HEK293 (cell line): ENCODE results near the gene SRRM4.

Source experiments
- CTCF ChIA-PET: fragments of 350-600 bp; formaldehyde crosslinking; extraction: SDS; loops from one replicate; lab custom pipeline; 2021; ENCODE audit warnings: antibody characterized with exemption; lab: Yijun Ruan, JAX
- POLR2A ChIA-PET: fragments of 300-600 bp; formaldehyde crosslinking; extraction: SDS; loops from one replicate; lab custom pipeline; 2020; ENCODE audit warnings: antibody characterized with exemption, inconsistent platforms; lab: Yijun Ruan, JAX
- H3K27ac ChIP-seq: fragments of 200-500 bp; sonication (Bioruptor generic); 2 replicates; pipeline ENCODE4 v1.5.1; 2014; ENCODE audit warnings: low read depth, low read length, control low read depth, inconsistent platforms; ENCODE audit errors: extremely low read depth
- H3K36me3 ChIP-seq, 2 experiments: fragments of 200-500 bp in 1 of 2; sonication (Bioruptor generic) in 1 of 2; 1 replicate in 1 of 2; 2 replicates in 1 of 2; pipeline ENCODE4 v1.5.1; 2014 to 2017; ENCODE audit warnings: inconsistent platforms in 2 of 2, low read length in 2 of 2; ENCODE audit not compliant: control insufficient read depth in 2 of 2, insufficient read depth in 1 of 2
- H3K4me1 ChIP-seq: fragments of 200-500 bp; sonication (Bioruptor generic); 2 replicates; pipeline ENCODE4 v1.5.1; 2014; ENCODE audit warnings: mild to moderate bottlenecking, low read length, inconsistent platforms; ENCODE audit not compliant: control insufficient read depth, insufficient read depth
- H3K4me3 ChIP-seq: 2 replicates; pipeline ENCODE4 v1.5.1; 2011; ENCODE audit warnings: low read depth, mild to moderate bottlenecking, control low read depth, low read length, moderate library complexity
- H3K9me3 ChIP-seq: fragments of 200-500 bp; sonication (Bioruptor generic); 2 replicates; pipeline ENCODE4 v1.5.1; 2014; ENCODE audit warnings: low read depth, low read length, inconsistent platforms; ENCODE audit not compliant: control insufficient read depth, insufficient read depth
- HIC1 ChIP-seq: fragments of 450-650 bp; formaldehyde crosslinking; IDR thresholded peaks from 2 replicates; pipeline ENCODE4 v1.5.1; 2016; ENCODE audit warnings: missing biosample characterization, missing genetic modification characterization
- KLF9 ChIP-seq: fragments of 450-650 bp; formaldehyde crosslinking; IDR thresholded peaks from 2 replicates; pipeline ENCODE4 v1.5.1; 2016; ENCODE audit warnings: missing biosample characterization, missing genetic modification characterization, low read depth
- MYNN ChIP-seq: fragments of 450-650 bp; formaldehyde crosslinking; IDR thresholded peaks from 2 replicates; pipeline ENCODE4 v1.5.1; 2016; ENCODE audit warnings: missing biosample characterization, missing genetic modification characterization, borderline replicate concordance
- OVOL3 ChIP-seq: fragments of 450-650 bp; formaldehyde crosslinking; IDR thresholded peaks from 2 replicates; pipeline ENCODE4 v1.5.1; 2016; ENCODE audit warnings: missing biosample characterization, missing genetic modification characterization
- PRDM6 ChIP-seq: fragments of 450-650 bp; formaldehyde crosslinking; IDR thresholded peaks from 2 replicates; pipeline ENCODE4 v1.5.1; 2017; ENCODE audit warnings: missing biosample characterization, missing genetic modification characterization
- ZNF114 ChIP-seq: fragments of 450-650 bp; formaldehyde crosslinking; IDR thresholded peaks from 2 replicates; pipeline ENCODE4 v1.5.0; 2017; ENCODE audit warnings: missing biosample characterization, missing genetic modification characterization
- ZNF121 ChIP-seq: fragments of 450-650 bp; formaldehyde crosslinking; IDR thresholded peaks from 2 replicates; pipeline ENCODE4 v1.5.1; 2016; ENCODE audit warnings: missing biosample characterization, missing genetic modification characterization
- ZNF24 ChIP-seq: fragments of 450-650 bp; formaldehyde crosslinking; IDR thresholded peaks from 2 replicates; pipeline ENCODE4 v1.5.1; 2016; ENCODE audit warnings: missing biosample characterization, missing genetic modification characterization
- ZNF350 ChIP-seq: fragments of 450-650 bp; formaldehyde crosslinking; IDR thresholded peaks from 2 replicates; pipeline ENCODE4 v1.5.0; 2017; ENCODE audit warnings: missing biosample characterization, mild to moderate bottlenecking, missing genetic modification characterization
- ZNF366 ChIP-seq: fragments of 450-650 bp; formaldehyde crosslinking; conservative IDR thresholded peaks from 2 replicates; pipeline ENCODE4 v1.5.1; 2016; ENCODE audit warnings: missing biosample characterization, missing genetic modification characterization
- ZNF394 ChIP-seq: fragments of 450-650 bp; formaldehyde crosslinking; IDR thresholded peaks from 2 replicates; pipeline ENCODE4 v1.5.1; 2016; ENCODE audit warnings: missing biosample characterization, missing genetic modification characterization, mild to moderate bottlenecking, moderate library complexity, borderline replicate concordance
- ZNF404 ChIP-seq: fragments of 450-650 bp; formaldehyde crosslinking; IDR thresholded peaks from 2 replicates; pipeline ENCODE4 v1.5.1; 2017; ENCODE audit warnings: missing biosample characterization, missing genetic modification characterization
- ZNF416 ChIP-seq: fragments of 450-650 bp; formaldehyde crosslinking; IDR thresholded peaks from 2 replicates; pipeline ENCODE4 v1.5.1; 2016; ENCODE audit warnings: missing biosample characterization, missing genetic modification characterization
- ZNF449 ChIP-seq: fragments of 450-650 bp; formaldehyde crosslinking; IDR thresholded peaks from 2 replicates; pipeline ENCODE4 v1.5.1; 2017; ENCODE audit warnings: missing biosample characterization, mild to moderate bottlenecking, missing genetic modification characterization, moderate library complexity
- ZNF692 ChIP-seq: fragments of 450-650 bp; formaldehyde crosslinking; IDR thresholded peaks from 2 replicates; pipeline ENCODE4 v1.5.1; 2016; ENCODE audit warnings: missing biosample characterization, missing genetic modification characterization
- ZNF792 ChIP-seq: fragments of 450-650 bp; formaldehyde crosslinking; IDR thresholded peaks from 2 replicates; pipeline ENCODE4 v1.5.1; 2016; ENCODE audit warnings: missing biosample characterization, missing genetic modification characterization
- TF ChIP-seq, protein P1 (sequence below): fragments of 450-650 bp; formaldehyde crosslinking; IDR thresholded peaks from 2 replicates; pipeline ENCODE4 v1.5.1; 2016; ENCODE audit warnings: missing biosample characterization, missing genetic modification characterization

Gene SRRM4

GRCh38 chr12:119171291-119171690 is 189.9 kb downstream of the SRRM4 start:
- no peaks in the 10 kb centered on the region for H3K36me3 ChIP-seq
- H3K9me3 ChIP-seq, result no peaks in the 10 kb centered on the region
- ChIA-PET POLR2A (no interaction called here), CTCF (no interaction called here)
- TF ChIP-seq ZNF24 (no peak), ZNF404 (tag by site-specific recombination) (no peak), ZNF416 (tag by site-specific recombination) (no peak), PRDM6 (tag by site-specific recombination) (no peak), KLF9 (tag by site-specific recombination) (no peak), ZNF121 (tag by site-specific recombination) (no peak), ZNF350 (tag by site-specific recombination) (no peak), ZNF394 (no peak), ZNF792 (no peak), HIC1 (tag by site-specific recombination) (no peak), ZNF366 (tag by site-specific recombination) (no peak), ZNF114 (tag by site-specific recombination) (no peak)
- no peaks in the 10 kb centered on the region for H3K4me1 ChIP-seq
- H3K27ac ChIP-seq, result no peak overlapping the region
- no peak overlapping the region for H3K4me3 ChIP-seq

GRCh38 chr12:119171691-119172425 is 190.5 kb downstream of the SRRM4 start:
- Histone ChIP-seq H3K9me3 (no peaks in the 10 kb centered on the region), H3K4me1 (no peaks in the 10 kb centered on the region), H3K27ac (no peak overlapping the region), H3K4me3 (no peak overlapping the region), H3K36me3 (no peaks in the 10 kb centered on the region)
- POLR2A ChIA-PET, result no interaction called here
- CTCF ChIA-PET, result no interaction called here
- TF ChIP-seq OVOL3 (tag by site-specific recombination) (no peak), ZNF692 (tag by site-specific recombination) (no peak), ZNF449 (tag by site-specific recombination) (no peak), ZNF792 (no peak), MYNN (no peak)
- TF ChIP-seq, protein P1, sequence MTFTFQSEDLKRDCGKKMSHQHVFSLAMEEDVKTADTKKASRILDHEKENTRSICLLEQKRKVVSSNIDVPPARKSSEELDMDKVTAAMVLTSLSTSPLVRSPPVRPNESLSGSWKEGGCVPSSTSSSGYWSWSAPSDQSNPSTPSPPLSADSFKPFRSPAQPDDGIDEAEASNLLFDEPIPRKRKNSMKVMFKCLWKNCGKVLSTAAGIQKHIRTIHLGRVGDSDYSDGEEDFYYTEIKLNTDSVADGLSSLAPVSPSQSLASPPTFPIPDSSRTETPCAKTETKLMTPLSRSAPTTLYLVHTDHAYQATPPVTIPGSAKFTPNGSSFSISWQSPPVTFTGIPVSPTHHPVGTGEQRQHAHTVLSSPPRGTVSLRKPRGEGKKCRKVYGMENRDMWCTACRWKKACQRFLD (tag by site-specific recombination), result no peak
